Neural progenitor cell (in vitro differentiated cells): ENCODE results near the gene DNAH14. TPM values are rescaled to one million over a fixed set of nuclear protein-coding genes. Genes with fewer than 3 reads are reported as not detected.

Experiments
- DNase-seq: peaks from one replicate; pipeline ENCODE4 v3.0.0-alpha.2; 2016; ENCODE audit warnings: low spot score
- H2AFZ ChIP-seq: fragments of 200-600 bp; sonication (generic); replicated peaks from 2 replicates; pipeline ENCODE4 v1.6.1; 2016; ENCODE audit warnings: antibody characterized with exemption
- H3F3A ChIP-seq: fragments of 200-600 bp; sonication (generic); 2 replicates; pipeline ENCODE4 v1.6.1; 2016; ENCODE audit warnings: antibody characterized with exemption, low read depth
- H3K27ac ChIP-seq: fragments of 200-600 bp; sonication (generic); 2 replicates; pipeline ENCODE4 v1.5.1; 2016; ENCODE audit warnings: mild to moderate bottlenecking
- H3K27me3 ChIP-seq: fragments of 200-600 bp; sonication (generic); 2 replicates; pipeline ENCODE4 v1.6.1; 2016; ENCODE audit warnings: mild to moderate bottlenecking, moderate library complexity
- H3K36me3 ChIP-seq: fragments of 200-600 bp; sonication (generic); 2 replicates; pipeline ENCODE4 v1.5.1; 2016
- H3K4me1 ChIP-seq: fragments of 200-600 bp; sonication (generic); 2 replicates; pipeline ENCODE4 v1.6.1; 2016; ENCODE audit warnings: mixed run types
- H3K4me2 ChIP-seq: fragments of 200-600 bp; sonication (generic); 2 replicates; pipeline ENCODE4 v1.6.1; 2016
- H3K4me3 ChIP-seq: fragments of 200-600 bp; sonication (generic); 2 replicates; pipeline ENCODE4 v1.5.1; 2016
- H3K79me2 ChIP-seq: fragments of 200-600 bp; sonication (generic); 2 replicates; pipeline ENCODE4 v1.6.1; 2016; ENCODE audit warnings: low read depth
- H3K9ac ChIP-seq: fragments of 200-600 bp; sonication (generic); 2 replicates; pipeline ENCODE4 v1.6.1; 2016
- H3K9me3 ChIP-seq: fragments of 200-600 bp; sonication (generic); 2 replicates; pipeline ENCODE4 v1.5.1; 2016; ENCODE audit warnings: low read depth
- H4K20me1 ChIP-seq: fragments of 200-600 bp; sonication (generic); 2 replicates; pipeline ENCODE4 v1.6.1; 2016; ENCODE audit warnings: low read depth
- H3K27ac Mint-ChIP-seq: 3 replicates; pipeline ENCODE4 v1.8.0; 2021; ENCODE audit warnings: mixed read lengths
- H3K27me3 Mint-ChIP-seq: 2 replicates; pipeline ENCODE4 v1.8.0; 2022; ENCODE audit warnings: low read depth, mild to moderate bottlenecking, inconsistent platforms, moderate library complexity, mixed read lengths; ENCODE audit not compliant: insufficient read depth
- H3K36me3 Mint-ChIP-seq: 3 replicates; pipeline ENCODE4 v1.8.0; 2021; ENCODE audit warnings: mixed read lengths
- H3K4me1 Mint-ChIP-seq: 3 replicates; pipeline ENCODE4 v1.8.0; 2021; ENCODE audit warnings: mixed read lengths
- H3K4me3 Mint-ChIP-seq: 3 replicates; pipeline ENCODE4 v1.8.0; 2021; ENCODE audit warnings: mild to moderate bottlenecking, moderate library complexity, mixed read lengths
- H3K9me3 Mint-ChIP-seq: 3 replicates; pipeline ENCODE4 v1.8.0; 2020; ENCODE audit warnings: mixed read lengths
- EZH2 ChIP-seq: fragments of 200-600 bp; sonication (generic); IDR thresholded peaks from 2 replicates; pipeline ENCODE4 v1.6.1; 2017; ENCODE audit warnings: antibody characterized with exemption, mild to moderate bottlenecking, moderate library complexity
- EZH2phosphoT487 ChIP-seq: fragments of 200-600 bp; sonication (generic); IDR thresholded peaks from 2 replicates; pipeline ENCODE4 v1.6.1; 2017; ENCODE audit warnings: antibody characterized with exemption
- total RNA-seq: library from RNA; depleted of rRNA; stranded (reverse); fragments of >200 nt; gene quantifications from 2 replicates; pipeline ENCODE4 v1.2.3, GENCODE V29; 2015; ENCODE audit warnings: low replicate concordance
- TF ChIP-seq, protein P1 (sequence below): fragments of 200-600 bp; sonication (generic); IDR thresholded peaks from 2 replicates; pipeline ENCODE4 v1.5.1; 2017; ENCODE audit warnings: antibody characterized with exemption, mild to moderate bottlenecking

The DNAH14 gene
- total RNA-seq, 1 donor from 2014 or later = 118 TPM

DNA sequence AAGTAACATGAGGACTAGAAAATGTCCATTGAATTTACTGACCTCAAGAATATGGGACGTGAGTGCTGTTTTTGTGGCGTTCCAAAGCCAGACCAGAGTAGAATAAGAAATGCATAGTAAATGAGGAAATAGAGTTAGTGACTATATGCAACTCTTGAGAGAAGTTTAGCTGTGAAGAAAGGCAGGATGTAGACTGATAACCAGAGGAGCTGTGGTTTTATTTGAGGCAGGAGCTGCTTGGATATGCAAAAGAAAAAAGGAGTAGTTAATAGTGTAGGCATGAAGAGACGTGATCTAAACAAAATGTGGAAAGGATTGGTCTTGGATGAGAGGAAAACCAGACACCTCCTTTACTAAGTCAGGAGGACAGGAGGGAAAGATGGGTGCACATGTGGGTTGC, 28.2 kb downstream of the DNAH14 start:
- Mint-ChIP-seq H3K9me3 (no peaks in the 10 kb centered on the region), H3K27me3 (no peaks in the 10 kb centered on the region), H3K36me3 (peaks cover 1% of the 10 kb centered on the region), H3K4me1 (no peaks in the 10 kb centered on the region), H3K4me3 (no peak overlapping the region), H3K27ac (no peak overlapping the region)
- Histone ChIP-seq H3K4me2 (no peak overlapping the region), H3K4me1 (peaks cover 11% of the 10 kb centered on the region), H4K20me1 (no peaks in the 10 kb centered on the region), H3K36me3 (no peaks in the 10 kb centered on the region), H3K4me3 (no peak overlapping the region), H3K9ac (no peak overlapping the region), H3K9me3 (no peaks in the 10 kb centered on the region), H3F3A (no peaks in the 10 kb centered on the region), H2AFZ (no peak overlapping the region), H3K27ac (no peak overlapping the region), H3K79me2 (no peaks in the 10 kb centered on the region), H3K27me3 (no peaks in the 10 kb centered on the region)
- TF ChIP-seq EZH2 = no peak
- no peak for DNase-seq

DNA sequence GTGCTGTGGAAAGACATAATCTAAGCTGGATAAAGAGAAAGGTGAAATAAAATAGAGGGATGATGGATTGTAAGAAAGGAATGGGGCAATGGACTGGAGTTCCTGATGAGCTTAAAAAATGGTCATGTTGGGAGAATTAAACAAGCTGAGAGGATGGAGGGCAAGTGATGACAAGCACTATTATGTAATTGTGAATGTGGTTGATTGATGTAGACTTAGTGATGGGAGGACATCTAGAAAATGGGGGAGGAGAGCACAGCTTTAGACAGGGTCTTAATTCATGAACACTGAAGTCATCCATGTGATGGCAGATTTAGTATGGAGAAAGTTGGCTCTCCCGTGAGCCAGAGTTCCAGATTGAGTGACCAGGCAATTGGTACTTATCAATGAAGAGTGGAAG, 29.0 kb downstream of the DNAH14 start:
- H3K4me1 Mint-ChIP-seq = no peaks in the 10 kb centered on the region
- no peaks in the 10 kb centered on the region for H3K36me3 ChIP-seq
- no peaks in the 10 kb centered on the region for H3K27me3 Mint-ChIP-seq
- H2AFZ ChIP-seq = no peak overlapping the region
- peaks cover 1% of the 10 kb centered on the region for H3K36me3 Mint-ChIP-seq
- no peaks in the 10 kb centered on the region for H4K20me1 ChIP-seq
- no peaks in the 10 kb centered on the region for H3K9me3 ChIP-seq
- no peaks in the 10 kb centered on the region for H3K9me3 Mint-ChIP-seq
- H3K4me1 ChIP-seq = peaks cover 11% of the 10 kb centered on the region
- H3K79me2 ChIP-seq = no peaks in the 10 kb centered on the region
- no peaks in the 10 kb centered on the region for H3F3A ChIP-seq
- no peak overlapping the region for H3K4me3 Mint-ChIP-seq
- no peak overlapping the region for H3K27ac Mint-ChIP-seq
- H3K9ac ChIP-seq = no peak overlapping the region
- no peak for DNase-seq
- no peaks in the 10 kb centered on the region for H3K27me3 ChIP-seq
- H3K27ac ChIP-seq = no peak overlapping the region
- H3K4me3 ChIP-seq = no peak overlapping the region
- H3K4me2 ChIP-seq = no peak overlapping the region
- TF ChIP-seq, protein P1, sequence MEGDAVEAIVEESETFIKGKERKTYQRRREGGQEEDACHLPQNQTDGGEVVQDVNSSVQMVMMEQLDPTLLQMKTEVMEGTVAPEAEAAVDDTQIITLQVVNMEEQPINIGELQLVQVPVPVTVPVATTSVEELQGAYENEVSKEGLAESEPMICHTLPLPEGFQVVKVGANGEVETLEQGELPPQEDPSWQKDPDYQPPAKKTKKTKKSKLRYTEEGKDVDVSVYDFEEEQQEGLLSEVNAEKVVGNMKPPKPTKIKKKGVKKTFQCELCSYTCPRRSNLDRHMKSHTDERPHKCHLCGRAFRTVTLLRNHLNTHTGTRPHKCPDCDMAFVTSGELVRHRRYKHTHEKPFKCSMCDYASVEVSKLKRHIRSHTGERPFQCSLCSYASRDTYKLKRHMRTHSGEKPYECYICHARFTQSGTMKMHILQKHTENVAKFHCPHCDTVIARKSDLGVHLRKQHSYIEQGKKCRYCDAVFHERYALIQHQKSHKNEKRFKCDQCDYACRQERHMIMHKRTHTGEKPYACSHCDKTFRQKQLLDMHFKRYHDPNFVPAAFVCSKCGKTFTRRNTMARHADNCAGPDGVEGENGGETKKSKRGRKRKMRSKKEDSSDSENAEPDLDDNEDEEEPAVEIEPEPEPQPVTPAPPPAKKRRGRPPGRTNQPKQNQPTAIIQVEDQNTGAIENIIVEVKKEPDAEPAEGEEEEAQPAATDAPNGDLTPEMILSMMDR = no peak
- no peak for TF ChIP-seq EZH2phosphoT487

DNA sequence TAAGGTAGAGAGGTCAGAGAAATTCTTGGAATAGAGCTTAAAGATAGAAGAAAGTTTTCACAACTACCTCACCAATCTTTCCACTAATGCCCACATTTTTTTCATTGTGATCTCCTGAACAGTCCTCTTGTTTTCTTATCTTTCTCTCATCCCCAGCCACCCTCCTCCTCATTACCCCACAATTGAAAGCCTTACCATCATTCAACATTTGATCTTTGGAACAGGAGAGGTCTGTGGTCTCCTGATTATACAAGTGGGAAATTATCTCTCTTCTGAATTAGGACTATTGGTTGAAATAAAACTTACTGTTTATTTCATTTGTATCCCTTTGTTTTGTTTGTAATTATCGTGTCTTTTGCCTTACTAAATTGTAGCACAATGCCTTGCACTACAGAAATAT, 29.6 kb downstream of the DNAH14 start:
- no peak overlapping the region for H3K27ac Mint-ChIP-seq
- no peaks in the 10 kb centered on the region for H3K36me3 ChIP-seq
- DNase-seq = no peak
- no peak overlapping the region for H2AFZ ChIP-seq
- H3K79me2 ChIP-seq = no peaks in the 10 kb centered on the region
- no peak overlapping the region for H3K9ac ChIP-seq
- H3K27me3 ChIP-seq = no peaks in the 10 kb centered on the region
- H3K4me2 ChIP-seq = no peak overlapping the region
- H3K36me3 Mint-ChIP-seq = peaks cover 1% of the 10 kb centered on the region
- no peak overlapping the region for H3K27ac ChIP-seq
- no peaks in the 10 kb centered on the region for H3K9me3 Mint-ChIP-seq
- H4K20me1 ChIP-seq = no peaks in the 10 kb centered on the region
- no peak overlapping the region for H3K4me3 Mint-ChIP-seq
- H3F3A ChIP-seq = no peaks in the 10 kb centered on the region
- TF ChIP-seq EZH2 = no peak
- TF ChIP-seq, protein P1 = no peak
- no peak for TF ChIP-seq EZH2phosphoT487
- no peaks in the 10 kb centered on the region for H3K27me3 Mint-ChIP-seq
- no peak overlapping the region for H3K4me3 ChIP-seq
- H3K4me1 Mint-ChIP-seq = no peaks in the 10 kb centered on the region
- no peaks in the 10 kb centered on the region for H3K9me3 ChIP-seq
- peaks cover 11% of the 10 kb centered on the region for H3K4me1 ChIP-seq

DNA sequence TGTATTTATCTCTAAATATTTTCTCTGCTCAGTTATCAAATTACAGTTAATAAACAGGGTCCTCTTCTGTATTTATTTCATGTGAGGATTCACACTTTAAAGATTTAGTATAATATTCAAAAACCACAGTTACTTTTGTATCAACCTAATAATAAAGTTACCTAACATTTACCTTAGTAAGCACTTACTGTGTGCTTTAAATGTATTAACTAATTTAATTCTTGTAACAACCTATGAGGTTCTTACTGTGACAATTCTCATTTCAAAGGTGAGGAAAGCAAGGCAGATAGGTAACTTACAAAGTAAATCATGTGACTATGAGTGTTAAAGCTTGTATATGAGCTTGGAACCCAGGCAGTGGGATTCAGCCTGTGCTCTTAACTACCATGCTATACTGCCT, 30.2 kb downstream of the DNAH14 start:
- H3K4me3 ChIP-seq = no peak overlapping the region
- H3K27ac ChIP-seq = no peak overlapping the region
- H3K36me3 Mint-ChIP-seq = peaks cover 1% of the 10 kb centered on the region
- H4K20me1 ChIP-seq = no peaks in the 10 kb centered on the region
- no peaks in the 10 kb centered on the region for H3K4me1 Mint-ChIP-seq
- no peaks in the 10 kb centered on the region for H3K36me3 ChIP-seq
- DNase-seq = no peak
- H2AFZ ChIP-seq = no peak overlapping the region
- TF ChIP-seq EZH2 = no peak
- TF ChIP-seq, protein P1 = no peak
- no peak for TF ChIP-seq EZH2phosphoT487
- H3K79me2 ChIP-seq = no peaks in the 10 kb centered on the region
- H3K27ac Mint-ChIP-seq = no peak overlapping the region
- no peaks in the 10 kb centered on the region for H3K27me3 Mint-ChIP-seq
- no peaks in the 10 kb centered on the region for H3F3A ChIP-seq
- no peaks in the 10 kb centered on the region for H3K27me3 ChIP-seq
- H3K9ac ChIP-seq = no peak overlapping the region
- no peaks in the 10 kb centered on the region for H3K9me3 Mint-ChIP-seq
- H3K4me1 ChIP-seq = peaks cover 11% of the 10 kb centered on the region
- H3K9me3 ChIP-seq = no peaks in the 10 kb centered on the region
- no peak overlapping the region for H3K4me2 ChIP-seq
- no peak overlapping the region for H3K4me3 Mint-ChIP-seq
